Skeletal muscle cell (primary cell): ENCODE data around the gene GSX2.

ENCODE experiments used
- DNase-seq: peaks from one replicate; pipeline ENCODE4 v3.0.0-alpha.2; 2010; ENCODE audit warnings: low read depth
- H3K4me3 ChIP-seq: 2 replicates; pipeline ENCODE4 v1.5.1; 2011; ENCODE audit warnings: low read depth, mild to moderate bottlenecking, control low read depth, low read length, moderate library complexity

The GSX2 gene

DNA sequence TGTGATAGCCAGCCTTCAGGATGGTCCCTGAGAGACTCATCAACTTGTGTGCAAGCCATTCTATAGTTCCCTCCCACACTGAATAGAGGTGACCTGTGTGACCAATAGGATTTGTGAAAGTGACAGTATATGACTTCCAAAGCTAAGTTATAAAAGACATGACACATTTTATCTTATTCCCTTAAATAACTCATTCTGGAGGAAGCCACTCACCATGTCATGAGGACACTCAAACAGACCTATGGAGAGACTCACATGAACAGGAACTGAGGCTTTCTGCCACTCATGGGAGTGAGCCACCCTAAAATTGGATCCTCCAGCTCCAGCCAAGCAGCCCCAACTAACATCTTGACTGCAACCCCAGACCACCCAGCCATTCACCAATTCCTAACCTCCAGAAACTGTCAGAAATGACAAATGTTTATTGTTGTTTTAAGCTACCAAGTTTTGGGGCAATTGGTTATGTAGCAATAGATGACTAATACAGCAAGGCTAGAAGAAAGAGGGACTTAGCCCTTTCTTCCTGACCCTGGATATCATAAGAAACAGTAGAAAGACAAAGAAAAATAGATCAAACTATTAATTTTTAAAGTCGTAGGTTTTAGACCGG is 26.6 kb upstream of the GSX2 start:
- H3K4me3 ChIP-seq: no peak overlapping the region
- DNase-seq: peak; percentile 46

GRCh38 chr4:54074381-54074780 is 25.6 kb upstream of the GSX2 start:
- DNase-seq: no peak
- no peak overlapping the region for H3K4me3 ChIP-seq

GRCh38 chr4:54076673-54077072 is 23.3 kb upstream of the GSX2 start:
- no peak for DNase-seq
- H3K4me3 ChIP-seq: no peak overlapping the region

DNA sequence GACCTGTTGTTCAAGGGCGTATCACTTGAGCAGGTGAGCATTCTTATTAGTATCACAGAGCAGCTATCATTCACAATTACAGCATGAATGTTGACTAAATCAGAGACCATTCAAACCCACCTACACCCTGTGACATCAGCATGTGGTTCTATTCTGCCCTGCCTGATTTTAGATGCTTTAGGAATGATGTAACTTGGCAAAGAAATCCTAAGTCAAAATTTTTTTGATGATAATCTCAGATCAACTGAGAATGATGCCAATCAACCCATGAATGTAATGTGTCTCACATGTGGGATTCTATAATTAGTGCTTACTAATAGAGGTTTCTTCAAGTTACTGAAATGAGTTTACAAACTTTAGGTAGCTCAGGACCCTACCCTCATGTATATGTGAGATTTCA is 22.2 kb upstream of the GSX2 start:
- no peak for DNase-seq
- no peak overlapping the region for H3K4me3 ChIP-seq

DNA sequence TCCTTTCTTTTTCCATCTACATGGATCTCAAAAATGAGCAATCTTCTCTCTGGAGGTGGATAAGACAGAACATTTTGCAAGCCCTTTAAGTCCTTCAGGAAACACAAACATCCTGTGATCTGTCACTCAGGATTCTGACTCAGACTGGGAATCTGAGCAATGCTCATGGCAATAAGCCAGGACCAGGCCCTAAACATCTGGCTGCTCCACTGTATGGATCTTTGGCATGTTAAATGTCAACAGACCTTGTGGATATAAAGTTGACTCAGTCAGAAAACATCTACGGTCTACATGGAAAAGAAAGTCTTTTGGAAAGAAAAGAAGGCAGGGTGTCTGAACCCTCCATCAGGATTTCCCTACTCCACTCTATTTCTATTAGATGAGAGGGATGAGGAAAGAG is 17.8 kb upstream of the GSX2 start:
- DNase-seq: peak; percentile 99
- H3K4me3 ChIP-seq: no peak overlapping the region

GRCh38 chr4:54085284-54085683 is 14.7 kb upstream of the GSX2 start:
- peak; percentile 86 for DNase-seq
- H3K4me3 ChIP-seq: no peak overlapping the region

- H3K4me3 ChIP-seq: no peak overlapping the region
- no peak for DNase-seq
Measured at GRCh38 chr4:54089875-54090274, 10.1 kb upstream of the GSX2 start.

- no peak overlapping the region for H3K4me3 ChIP-seq
- no peak for DNase-seq
Measured at GRCh38 chr4:54090404-54090803, 9.6 kb upstream of the GSX2 start.

DNA sequence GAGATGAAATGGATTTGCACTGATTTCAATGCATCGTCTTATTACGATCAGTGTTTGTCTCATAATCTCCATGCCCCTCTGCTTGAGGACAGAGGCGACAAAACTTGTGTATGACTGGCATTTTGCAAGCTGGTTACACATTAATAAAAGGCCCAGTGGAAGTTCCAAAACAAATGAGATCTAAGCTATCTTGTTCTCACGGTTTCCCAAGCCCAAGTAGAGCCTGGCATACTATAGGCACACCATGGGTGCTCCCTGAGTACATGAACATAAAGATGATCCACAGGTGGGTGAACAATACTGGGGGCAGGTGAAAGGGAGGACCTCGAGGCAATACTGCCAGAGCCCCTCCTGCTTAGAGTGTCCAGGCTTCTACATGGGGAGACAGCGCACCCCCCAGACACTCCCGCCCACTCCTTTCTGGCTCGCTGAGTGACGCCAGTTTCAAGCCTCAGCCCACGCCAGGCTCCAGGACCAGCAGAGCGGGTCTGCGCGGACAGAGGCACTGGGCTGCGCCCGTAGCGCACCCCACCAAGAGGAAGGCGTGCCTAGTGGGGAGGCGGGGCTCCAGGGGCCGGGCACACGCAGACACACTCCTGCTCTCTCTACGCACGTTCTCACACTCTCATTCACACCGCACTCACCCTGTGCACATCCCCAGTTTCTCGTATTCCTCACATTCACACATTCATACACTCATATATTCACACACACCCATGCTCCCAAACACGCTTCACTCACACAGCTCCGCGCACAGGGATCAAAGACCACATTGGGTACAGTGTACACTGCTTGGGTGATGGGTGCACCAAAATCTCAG is 8.9 kb upstream of the GSX2 start:
- DNase-seq: no peak
- peak overlapping the region; percentile 63 for H3K4me3 ChIP-seq

DNA sequence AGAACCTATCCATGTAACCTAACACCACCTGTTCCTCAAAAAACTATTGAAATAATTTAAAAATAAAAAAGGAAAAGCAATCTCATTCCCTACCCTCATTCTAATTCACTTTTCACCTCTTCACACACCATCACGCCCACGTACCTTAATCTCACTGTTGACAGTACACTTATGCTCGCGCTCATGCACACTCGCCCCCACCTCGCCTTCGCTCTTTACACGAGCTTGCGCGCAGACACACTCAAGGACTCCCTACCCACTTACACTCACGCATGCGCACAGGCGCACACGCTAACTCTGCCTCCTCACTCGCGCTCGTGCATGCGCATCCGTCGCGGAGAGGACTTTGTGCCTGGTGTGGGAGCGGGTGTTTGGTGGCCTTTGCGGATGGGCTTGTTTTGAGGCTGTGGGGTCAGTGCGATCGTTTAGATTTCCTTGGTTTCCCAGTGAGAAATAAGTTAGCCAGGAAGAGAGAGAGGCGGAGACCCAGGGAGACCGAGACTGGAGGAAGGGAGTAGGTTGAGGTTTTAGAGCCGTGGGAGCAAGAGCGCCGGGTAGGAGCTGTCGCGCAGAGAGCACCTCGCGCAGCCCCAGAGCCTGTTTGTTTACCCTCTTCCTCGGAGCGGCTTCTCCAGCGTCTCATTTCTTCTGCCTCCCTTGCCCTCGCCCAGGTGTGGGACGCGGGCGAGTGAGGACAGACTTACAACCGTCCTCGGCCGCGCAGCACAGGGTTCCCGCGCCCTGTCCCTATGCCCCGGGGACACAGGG is 8.1 kb upstream of the GSX2 start:
- DNase-seq: no peak
- H3K4me3 ChIP-seq: peak overlapping the region; percentile 63

DNA sequence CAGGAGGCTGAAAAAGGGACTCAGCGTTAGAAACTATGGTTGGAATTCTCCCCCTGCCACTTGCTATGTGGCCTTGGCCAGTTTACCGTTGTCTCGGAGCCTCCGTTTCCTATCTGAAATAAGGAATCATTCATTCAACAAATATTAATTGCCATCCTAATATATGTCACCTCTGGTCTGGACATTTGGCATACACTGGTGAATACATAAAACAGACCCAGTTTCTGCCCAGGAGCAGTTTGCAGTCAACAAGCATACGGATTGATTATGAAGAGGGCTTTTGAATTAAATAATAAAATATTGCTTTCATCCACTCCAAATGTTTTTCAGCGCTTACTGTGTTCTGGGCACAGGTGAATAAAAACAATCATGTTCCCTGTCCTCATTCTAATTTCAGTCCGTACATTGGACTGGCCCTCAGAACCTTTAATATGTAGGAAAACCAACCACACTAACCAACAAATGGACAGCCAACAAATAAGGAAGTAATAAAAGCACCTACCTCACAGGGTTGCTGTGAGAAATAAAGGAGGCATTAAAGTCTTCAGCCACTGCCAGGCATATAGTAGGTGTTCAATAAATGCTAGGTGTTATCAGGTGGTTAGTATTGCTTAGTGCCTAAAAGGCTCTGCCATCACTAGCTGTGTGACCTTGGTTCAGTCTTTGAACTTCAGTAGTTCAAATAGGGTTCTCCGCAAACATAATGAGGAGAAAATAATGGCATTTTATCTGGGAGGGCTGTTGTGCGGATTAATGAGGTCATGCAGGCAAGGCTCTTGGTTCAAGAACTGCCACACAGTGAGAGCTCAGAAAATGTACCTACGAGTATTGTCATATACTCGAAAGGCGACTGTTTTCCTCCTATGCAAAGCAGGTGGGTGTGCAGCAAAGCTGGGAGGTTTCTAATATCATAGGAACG is 7.3 kb upstream of the GSX2 start:
- DNase-seq: no peak
- H3K4me3 ChIP-seq: peak overlapping the region; percentile 63

DNA sequence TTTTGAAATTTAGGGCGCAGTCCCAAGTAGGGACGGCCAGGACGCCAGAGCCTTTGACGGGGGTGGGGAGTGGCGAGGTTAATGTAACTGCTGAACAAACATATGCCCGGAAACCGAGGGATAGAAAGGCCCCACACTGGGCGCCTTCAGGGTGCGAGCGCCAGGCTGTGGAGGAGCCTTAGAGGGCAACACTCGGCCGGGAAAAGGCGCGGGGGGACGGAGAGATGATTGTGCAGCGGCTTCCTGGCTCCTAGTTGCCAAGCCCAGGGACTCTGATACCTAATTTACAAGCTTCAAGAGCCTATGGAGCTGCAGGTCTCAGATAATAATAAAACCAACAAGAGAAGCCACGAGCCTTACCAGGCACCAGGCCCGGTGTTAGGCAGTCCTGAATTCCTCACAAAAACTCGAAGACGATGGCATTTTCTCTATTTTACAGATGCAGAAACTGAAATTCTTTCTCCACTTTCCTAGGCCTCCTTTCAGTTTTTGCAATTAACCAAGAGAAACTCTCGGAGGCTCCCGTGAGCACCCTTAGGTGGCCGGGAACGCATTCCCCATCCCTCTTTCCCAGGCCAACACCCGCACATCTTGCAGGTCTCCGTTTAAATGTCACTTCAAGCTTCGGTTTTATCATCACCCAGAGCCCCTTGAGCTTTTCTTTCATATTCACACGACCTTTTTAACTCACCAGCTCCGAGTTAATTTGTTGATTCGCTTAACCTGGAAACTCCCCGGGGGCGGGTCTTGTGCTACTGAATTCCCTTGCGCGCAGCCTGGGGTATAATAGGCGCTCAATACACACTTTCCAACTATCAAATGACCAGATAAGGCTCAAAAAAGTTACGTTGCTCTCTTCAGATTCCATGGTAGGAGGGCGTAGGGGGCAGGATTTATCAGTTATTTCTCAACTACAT is 6.4 kb upstream of the GSX2 start:
- no peak for DNase-seq
- no peak overlapping the region for H3K4me3 ChIP-seq

DNA sequence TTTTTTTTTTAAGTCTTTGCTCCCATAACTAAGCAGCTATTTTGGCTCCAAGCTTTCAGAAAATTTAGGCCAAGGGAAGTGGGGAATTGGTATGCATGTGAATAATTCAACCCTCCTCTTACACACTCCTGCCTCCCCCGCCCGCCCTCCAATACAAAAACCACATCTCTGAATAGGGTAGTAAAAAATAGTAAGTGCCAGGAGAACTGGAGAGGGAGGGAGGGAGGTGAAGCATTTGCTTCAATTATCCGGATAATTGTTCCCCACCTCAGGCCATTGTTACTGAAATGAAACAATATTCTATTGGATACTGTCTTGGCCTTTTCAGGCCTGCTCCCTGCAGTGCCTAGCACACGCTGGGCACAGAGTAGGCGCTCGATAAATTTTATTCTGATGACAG is 5.5 kb upstream of the GSX2 start:
- no peak for DNase-seq
- H3K4me3 ChIP-seq: no peak overlapping the region

DNA sequence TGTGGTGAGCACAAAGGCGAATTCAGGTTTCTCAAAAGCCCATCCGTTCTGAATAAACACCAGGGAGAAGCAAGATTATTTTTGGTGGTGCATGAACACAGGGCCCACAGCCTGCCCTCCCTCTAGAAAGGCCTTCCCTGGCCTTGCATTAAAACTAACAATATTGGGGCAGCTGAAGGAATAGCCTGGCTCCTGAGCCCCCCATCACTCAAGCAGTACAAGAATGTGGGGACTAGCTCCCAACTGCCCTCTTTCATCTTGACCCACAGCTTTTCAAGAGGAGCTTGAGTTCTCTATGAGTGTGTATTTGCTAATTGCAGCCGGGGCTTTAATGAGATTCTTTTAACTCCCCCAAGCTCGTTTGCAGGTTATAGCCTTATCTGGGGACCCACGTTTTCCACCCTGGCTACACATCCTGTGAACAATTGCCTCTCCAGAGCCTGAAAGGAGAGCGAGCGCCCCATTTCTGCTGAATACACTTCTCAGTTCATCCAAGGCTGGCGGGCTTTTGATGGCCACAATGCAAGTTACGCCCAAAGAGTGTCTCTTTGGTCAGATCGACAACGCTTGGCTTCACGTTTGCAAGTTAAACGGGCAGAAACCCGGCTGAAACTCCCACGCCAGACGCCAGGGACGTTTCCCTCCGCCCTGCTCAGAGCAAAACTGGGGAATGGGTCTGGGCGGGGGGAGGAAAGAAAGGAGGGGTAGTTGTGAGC is 4.7 kb upstream of the GSX2 start:
- no peak overlapping the region for H3K4me3 ChIP-seq
- DNase-seq: no peak

- H3K4me3 ChIP-seq: no peak overlapping the region
- DNase-seq: no peak
Measured at GRCh38 chr4:54096295-54096962, 3.5 kb upstream of the GSX2 start.

DNA sequence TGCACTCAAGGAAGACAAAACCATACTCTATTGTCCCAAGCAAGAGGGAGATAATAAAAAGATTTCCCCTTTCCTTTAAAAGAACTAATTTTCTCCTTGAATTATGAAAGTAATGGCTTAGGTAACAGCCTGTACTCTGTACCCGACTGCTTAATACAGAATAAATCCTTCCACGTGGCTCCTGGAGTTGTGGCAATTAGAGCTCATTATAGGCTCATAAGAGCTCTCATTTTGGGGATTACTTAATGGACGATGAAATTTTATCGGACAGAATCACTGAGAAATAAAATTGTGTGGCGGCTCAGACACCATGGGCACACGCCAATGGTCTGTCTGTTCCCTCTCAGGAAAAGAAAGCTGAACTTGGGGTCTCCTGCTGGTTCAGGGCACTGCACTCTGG is 2.8 kb upstream of the GSX2 start:
- no peak for DNase-seq
- H3K4me3 ChIP-seq: no peak overlapping the region

DNA sequence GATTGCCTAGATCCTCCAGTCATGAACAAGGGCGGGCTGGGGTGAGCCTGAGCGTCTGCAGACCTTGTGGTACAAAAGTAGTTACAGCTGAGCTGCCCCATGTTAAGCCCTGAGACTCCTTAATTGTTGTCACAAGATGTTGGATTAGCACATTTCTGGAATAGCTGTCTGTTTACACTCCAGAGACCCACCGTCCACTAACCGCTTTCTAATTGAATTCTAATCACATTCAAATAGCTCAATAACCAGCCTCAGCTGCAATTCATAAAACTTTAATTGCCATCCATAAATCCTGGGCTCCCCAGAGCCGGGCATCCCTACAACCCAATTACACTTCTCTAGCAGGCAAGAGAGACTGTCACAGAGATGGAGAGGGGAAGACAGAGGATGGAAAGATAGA is 1.6 kb upstream of the GSX2 start:
- no peak for DNase-seq
- no peak overlapping the region for H3K4me3 ChIP-seq
